Effector CD4-positive, alpha-beta T cell (primary cell): ENCODE results near the gene EIF5A.

ENCODE experiments used
- DNase-seq: peaks from one replicate; pipeline ENCODE4 v3.0.0-alpha.2; 2020

EIF5A gene

GRCh38 chr17:7313890-7314718 lies 6.7 kb downstream of the EIF5A start:
- DNase-seq: no peak

- peak; percentile 93 for DNase-seq
Observed at GRCh38 chr17:7314719-7315569, 7.5 kb downstream of the EIF5A start, which contains the start of gene GPS2. Gene GPS2, minus strand, starts transcription at chr17:7315360. Its CDS starts 308 bp downstream, at chr17:7315052.

DNA sequence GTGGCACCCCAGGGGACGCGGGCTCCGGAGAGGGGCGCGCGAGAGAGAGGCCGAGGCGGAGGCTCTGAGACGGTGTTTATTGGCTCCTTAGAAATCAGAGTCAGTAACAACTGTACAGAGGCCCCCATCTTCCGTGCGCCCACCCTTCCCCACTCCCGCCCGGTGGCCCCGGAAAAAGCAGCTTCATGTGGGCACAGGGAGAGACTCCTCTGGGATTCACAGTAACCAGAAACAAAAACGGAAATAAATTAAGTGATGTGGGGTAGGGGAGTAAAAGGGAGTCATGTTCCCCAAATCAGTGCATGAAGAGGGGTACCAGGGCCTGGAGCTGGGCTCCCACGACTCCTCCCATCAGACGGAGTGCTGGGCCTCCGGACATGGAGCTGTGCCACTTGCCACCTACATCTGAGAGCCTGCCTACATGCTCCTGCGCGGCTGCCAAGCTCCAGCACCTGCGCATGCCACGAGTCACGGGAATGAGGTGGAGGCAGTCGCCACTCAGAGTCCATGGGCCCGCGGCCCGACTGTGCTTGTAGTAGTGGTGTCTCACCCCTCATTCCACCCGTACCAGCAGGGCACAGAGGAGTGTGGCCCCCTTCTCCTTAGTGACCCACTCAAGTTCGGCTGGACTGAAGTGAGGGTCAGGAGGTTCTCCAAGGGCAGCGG lies 8.3 kb downstream of the EIF5A start:
- no peak for DNase-seq

DNA sequence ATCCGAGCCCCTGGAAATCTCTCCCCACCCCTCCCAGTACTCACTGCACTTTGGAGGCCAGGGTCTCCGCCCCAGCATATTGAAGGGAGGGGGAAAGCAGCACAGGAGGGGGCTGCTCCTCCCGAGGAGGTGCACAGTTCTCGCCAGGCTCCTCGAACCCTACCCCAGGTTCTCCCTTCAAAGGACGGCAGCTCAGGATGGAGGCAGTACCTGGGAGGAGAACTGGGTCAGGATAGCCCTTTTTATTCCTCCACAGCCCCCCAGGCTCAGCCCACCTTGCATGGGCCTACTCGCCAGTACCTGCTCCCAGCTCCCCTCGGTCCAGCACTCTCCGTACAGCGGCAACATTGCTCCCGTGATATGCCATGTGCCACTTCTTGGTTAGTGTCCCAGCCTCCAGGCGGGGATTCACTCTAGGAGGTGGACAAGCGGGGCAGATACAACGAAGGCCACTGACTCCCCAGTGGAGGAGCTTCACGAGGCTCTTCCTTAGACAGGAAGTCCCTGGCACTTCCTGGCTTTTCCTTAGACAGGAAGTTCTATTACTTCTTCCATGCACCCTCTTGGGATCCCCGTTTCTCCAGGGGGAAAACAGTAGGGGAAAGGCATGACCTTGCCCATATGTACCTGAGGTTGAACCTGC lies 9.9 kb downstream of the EIF5A start:
- DNase-seq: no peak

DNA sequence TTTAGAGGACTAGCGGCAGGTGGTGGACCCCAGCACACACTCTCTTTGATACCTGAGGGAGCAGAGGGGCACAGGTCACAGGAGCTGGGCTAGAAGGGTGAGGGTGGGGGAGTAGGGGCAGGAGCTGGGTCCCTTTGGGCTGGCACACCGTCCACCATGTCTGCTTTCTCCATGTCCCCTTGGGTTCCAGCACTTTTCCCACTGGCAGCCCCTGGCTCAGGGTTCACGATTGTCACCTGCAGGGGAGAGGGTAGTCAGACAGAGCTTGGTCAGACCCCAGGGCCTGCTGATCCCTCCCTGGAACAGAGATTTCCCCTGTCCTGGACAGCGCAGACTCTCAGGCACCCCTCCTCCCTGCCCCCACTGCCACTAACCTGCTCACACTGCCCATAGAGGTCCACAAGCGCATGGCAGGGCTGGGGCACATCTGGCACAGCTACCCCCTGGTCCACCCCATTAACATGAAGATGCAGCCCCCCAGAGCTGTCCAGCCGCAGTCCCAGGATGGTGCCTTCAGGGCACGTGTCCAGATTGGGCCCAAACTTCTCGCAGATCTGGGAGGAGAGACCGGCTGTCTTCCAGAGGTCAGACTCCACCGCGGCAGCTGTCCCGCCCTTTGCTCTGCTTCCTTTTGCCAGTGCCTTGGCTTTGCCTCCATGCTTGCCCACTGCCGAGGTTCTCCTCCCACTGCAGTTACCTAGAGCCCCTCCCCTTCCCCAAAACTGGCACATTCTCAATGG lies 10.9 kb downstream of the EIF5A start:
- DNase-seq: no peak

DNA sequence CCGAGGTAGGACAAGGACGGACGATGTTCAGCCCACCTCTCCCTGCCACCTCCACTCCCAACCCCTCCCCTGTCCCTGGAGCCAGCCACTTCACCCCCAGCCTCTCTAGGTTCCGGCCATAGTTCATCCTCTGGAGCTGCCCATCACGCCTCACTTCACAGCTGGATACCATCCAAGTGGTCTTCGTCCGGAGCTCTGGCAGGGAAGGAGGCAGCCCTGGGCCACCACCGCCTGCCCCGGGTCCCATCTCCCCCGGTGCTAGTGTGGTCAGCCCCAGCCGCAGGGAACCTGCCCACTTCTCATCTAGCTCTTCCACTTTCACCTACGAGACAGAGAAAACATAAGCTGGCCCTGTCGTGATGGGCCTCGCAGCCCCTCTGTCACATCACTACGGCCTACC lies 14.0 kb downstream of the EIF5A start:
- no peak for DNase-seq

- no peak for DNase-seq
Observed at GRCh38 chr17:7322520-7323194, 15.2 kb downstream of the EIF5A start.

DNA sequence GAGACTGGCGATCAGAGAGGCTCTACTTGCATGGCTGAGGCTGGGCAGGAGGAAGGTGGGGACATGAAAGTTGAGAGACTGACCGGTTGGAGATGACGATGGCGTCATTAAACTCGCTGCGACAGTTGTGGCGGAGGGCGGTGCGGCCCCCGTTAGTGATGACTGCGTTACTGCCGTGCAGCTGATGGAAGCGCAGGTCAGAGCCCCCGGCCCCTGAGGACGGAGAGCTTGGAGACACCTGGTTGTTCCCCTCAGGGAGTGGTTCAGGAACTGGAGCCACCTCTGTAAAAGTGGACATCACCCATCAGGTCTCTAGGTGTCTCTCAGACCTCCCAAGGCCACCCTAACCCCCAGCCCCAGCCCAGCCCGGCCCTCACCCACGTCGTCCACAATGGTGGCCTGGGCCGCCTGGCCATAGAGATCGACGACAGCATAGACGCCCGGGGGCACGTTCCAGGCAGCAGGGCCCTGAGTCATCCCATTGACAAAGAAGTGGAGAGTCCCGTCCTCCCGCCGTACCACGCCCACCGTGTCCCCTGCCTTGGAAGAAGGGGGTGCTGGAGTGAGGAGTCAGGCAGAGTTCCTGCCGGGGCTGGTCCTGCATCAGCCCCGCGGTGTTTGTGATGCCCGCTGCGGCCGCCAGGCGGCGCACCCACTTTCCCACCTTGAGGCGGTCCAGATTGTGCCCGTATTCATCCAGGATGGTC lies 16.5 kb downstream of the EIF5A start:
- peak; percentile 55 for DNase-seq

GRCh38 chr17:7324438-7324779 lies 17.0 kb downstream of the EIF5A start:
- no peak for DNase-seq

DNA sequence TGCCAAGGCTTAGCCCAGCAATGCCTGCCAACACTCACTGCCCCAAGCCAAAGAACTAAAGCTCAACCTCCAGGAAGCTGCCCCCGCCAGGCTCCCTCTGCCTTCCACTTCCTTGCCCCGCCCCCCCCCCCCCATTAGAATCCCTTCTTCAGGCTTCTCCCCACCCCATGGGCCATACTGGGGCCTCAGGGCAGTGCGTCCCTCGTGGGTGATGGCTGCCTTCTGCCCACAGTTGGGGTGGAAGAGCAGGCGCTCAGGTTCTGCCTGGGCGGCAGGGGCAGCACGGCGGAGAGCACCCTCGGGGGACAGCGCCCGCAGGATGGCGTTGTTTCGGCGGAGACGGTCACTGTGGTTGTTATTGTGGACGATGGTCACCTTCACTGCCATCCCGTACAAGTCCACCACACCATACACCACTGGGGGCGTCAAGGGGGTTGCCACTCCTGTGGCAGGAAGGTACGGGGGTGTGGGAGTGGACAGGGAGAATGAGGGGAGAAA lies 17.7 kb downstream of the EIF5A start:
- DNase-seq: no peak

- DNase-seq: no peak
Observed at GRCh38 chr17:7326186-7326585, 18.8 kb downstream of the EIF5A start.

- DNase-seq: no peak
Observed at GRCh38 chr17:7327056-7327455, 19.6 kb downstream of the EIF5A start.

GRCh38 chr17:7327501-7327900 lies 20.1 kb downstream of the EIF5A start:
- no peak for DNase-seq

- DNase-seq: no peak
Observed at GRCh38 chr17:7328009-7328408, 20.6 kb downstream of the EIF5A start.

- DNase-seq: peak; percentile 20
Observed at GRCh38 chr17:7328840-7329373, 21.5 kb downstream of the EIF5A start, which contains the start of gene NEURL4. Gene NEURL4, minus strand, starts transcription at chr17:7329335. Its CDS starts 23 bp downstream, at chr17:7329312.

DNA sequence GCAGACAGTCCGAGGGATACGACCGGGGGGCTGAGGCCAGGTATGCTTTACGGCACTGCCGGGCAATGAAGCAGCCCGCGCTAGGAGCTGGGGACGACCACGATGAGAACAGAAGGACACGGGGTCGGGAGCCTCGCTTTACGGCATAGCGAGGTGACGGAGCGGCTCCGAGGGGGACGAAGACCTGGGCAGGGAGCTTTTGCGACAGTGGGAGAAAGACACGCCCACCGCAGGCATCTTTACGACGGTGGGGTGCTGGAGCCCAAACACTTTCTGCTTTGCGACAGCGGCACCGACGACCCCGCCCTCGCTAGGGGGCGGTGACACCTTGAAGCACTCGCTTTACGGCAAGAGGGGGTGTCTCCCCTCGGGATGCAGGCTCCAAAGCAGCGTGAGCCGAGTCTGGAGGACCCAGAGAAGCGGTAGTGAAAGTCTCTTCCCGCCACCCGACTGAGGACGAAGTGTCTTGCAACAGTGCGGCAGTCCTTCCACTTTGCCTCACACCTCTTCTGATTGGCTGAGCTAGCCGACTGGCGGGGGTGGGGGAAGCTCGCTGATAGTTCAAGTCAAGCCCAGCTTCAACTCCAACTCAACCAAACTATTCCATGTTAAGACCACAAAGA lies 22.1 kb downstream of the EIF5A start:
- DNase-seq: peak; percentile 95

GRCh38 chr17:7329997-7330637 lies 22.7 kb downstream of the EIF5A start:
- peak; percentile 71 for DNase-seq

GRCh38 chr17:7330638-7331015 lies 23.2 kb downstream of the EIF5A start:
- no peak for DNase-seq

- DNase-seq: no peak
Observed at GRCh38 chr17:7332111-7332510, 24.7 kb downstream of the EIF5A start.
